NCI-H345 treated with DMSO at 0.1 percent for 48 hours (cell line): ENCODE data around the gene ZNF160.

Experiments
- DNase-seq: peaks from one replicate; lab custom pipeline; 2025; ENCODE audit not compliant: unreplicated experiment; lab: John Stamatoyannopoulos, UW

ZNF160 gene

GRCh38 chr19:53094754-53095575 lies 8.3 kb downstream of the ZNF160 start:
- no peak for DNase-seq

DNA sequence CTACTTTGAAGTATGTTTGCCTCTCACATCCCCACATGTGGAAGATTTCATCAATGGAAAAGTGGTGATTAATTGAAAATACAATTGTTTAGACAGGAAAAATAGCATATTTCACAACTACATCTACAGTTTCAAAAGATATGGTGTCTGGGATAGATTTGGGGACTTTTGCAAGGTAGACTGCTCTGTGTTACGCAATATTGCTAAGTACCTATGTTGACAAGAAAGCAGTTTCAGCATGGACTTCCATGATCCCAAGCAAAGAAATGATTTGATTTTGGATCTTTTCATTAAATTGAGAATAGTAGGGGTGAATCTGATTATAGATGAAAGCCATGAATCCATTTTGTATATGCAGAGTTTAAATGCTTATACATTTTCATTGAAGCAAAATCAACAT lies 10.5 kb downstream of the ZNF160 start:
- no peak for DNase-seq

- DNase-seq = no peak
These were observed 11.6 kb downstream of the ZNF160 start for GRCh38 chr19:53091413-53092254.

GRCh38 chr19:53088091-53088490 lies 15.1 kb downstream of the ZNF160 start:
- no peak for DNase-seq

DNA sequence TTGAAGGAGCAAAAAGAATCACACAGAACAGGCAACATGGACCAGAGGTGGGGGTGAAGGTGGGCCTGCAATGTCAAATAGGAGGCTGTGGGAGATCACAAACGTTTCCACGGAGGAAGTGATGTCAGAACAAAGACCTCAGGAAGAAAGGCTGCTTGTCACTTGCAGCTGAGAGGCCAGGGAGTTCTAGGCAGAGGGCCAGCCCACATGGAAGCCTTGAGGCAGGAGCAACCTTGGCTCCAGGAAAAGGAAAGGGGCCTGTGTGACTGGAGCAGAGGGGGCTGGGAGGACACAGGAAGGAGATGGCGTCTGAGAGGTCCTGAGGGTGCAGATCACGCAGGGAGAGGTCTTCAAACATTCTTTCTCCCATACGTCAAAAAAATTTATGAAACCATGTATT lies 16.3 kb downstream of the ZNF160 start:
- DNase-seq = no peak

GRCh38 chr19:53085496-53085895 lies 17.7 kb downstream of the ZNF160 start:
- no peak for DNase-seq

DNA sequence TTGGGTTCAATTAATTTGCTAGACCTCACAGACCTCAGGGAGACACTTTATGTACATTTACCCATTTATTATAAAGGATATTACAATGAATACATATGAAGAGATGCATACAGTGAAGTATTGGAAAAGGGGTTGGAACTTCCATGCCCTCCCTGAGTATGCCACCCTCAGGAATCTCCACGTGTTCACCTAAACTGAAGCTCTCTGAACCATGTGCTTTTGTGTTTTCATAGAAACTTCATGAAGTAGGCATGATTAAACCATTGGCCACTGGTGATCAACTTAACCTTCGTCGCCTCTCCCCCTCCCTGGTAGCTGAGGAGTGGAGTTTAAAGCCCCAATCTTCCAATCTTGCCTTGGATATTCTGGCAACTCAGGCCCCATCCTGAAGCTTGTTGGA lies 20.3 kb downstream of the ZNF160 start:
- DNase-seq = no peak

DNA sequence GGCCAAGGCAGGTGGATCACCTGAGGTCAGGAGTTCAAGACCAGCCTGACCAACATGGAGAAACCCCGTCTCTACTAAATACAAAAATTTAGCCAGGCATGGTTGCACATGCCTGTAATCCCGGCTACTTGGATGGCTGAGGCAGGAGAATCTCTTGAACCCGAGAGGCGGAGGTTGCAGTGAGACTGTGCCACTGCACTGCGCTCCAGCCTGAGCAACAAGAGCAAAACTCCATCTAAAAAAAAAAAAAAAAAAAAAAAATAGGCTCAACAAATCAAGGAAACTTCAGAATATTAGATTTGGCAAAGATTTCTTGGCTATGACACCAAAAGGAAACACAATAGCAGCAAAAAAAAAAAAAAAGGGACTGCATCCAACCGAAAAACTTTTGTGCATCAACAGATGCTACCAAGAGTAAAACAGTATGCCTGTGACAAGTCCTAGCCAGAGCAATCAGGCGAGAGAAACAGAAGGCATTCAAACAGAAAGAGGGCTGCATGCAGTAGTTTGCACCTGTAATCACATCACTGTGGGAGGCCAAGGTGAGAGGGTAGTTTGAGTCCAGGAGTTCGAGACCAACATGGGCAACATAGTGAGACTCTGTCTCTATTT lies 23.8 kb downstream of the ZNF160 start:
- no peak for DNase-seq

DNA sequence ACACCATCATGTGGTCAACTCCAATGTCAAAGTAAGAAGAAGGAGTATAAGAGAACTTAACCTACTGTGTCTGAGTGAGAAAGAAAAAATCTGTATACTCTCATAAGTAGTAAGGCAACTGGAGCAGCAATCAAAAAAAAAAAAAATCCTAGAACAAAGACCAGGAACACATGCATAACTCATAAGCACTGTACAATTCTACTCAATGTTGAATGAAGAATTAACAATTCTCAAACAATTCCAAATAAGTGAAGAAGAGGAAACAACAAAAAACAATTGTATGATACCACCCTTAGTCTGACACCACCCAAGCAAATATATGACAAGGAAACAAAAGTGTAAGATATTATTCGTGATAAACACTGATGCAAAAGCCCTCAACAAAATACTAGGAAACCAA lies 24.6 kb downstream of the ZNF160 start:
- no peak for DNase-seq

DNA sequence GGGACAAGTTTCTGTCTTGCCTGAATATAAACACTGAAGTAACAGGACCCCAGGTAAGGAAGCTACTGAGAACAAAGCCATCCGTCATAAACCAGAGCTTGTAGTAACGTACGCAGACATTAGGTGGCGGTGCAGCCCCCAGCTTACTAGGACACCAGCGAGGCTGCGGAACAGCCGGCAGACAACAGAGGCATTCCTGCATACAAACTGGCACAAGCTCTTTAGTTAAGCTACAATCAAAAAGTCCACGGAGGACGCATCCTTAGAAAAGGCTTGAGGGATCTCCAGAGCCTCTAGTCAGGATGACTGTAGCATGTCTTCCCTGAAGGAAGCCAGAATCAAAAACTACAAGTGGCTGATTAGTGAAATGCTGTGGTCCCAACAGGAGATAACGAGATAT lies 26.2 kb downstream of the ZNF160 start:
- no peak for DNase-seq

DNA sequence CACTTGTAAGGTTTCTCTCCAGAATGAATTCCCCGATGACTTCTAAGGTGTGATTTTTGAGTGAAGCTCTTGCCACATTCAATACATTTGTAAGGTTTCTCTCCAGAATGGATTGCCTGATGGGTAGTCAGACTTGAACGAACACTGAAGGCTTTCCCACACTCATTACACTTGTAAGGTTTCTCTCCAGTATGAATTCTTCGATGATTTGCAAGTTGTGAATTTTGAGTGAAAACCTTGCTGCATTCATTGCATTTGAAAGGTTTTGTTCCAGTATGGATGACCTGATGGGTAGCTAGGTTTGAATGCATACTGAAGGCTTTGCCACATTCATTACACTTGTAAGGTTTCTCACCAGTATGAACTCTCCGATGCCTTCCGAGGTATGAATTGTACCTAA lies 34.4 kb downstream of the ZNF160 start:
- no peak for DNase-seq

- DNase-seq = no peak
These were observed 35.0 kb downstream of the ZNF160 start for GRCh38 chr19:53068199-53068598.

DNA sequence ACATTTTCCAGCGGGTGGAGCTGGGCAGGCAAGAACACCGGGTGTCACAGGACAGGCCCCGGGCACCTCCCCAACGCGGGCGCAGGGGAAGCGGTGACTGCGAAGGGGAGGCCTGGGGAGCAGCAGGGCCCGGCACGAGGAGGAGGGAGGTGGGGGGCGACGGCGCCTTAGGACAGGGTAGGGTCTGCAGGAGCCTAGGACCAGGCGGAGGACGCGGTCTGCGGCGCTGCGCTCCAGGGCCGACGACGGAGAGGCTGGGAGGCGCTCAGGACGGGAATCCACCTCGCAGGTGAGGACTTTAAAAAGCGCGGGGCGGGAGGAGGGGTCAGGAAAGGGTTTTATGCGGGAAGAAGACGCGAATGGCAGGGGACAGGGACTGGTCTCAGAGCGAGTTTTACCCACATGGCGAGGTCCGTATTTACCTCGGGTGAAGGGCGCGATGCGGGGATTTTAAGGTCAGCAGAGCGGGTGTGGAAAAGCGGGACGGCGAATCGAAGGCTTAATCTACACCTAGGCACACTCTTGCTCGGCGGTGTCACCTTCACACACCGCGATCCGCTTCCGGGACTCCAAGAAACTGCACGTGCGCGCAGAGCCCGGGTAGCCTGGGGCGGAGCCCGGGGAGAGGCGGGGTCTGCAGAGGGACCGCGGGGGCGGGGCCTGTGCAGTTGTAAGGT lies 45.2 kb downstream of the ZNF160 start:
- peak; percentile 7 for DNase-seq

GRCh38 chr19:53055117-53055516 lies 48.1 kb downstream of the ZNF160 start:
- no peak for DNase-seq

GRCh38 chr19:53047379-53047778 lies 55.8 kb downstream of the ZNF160 start:
- DNase-seq = no peak

- no peak for DNase-seq
These were observed 57.7 kb downstream of the ZNF160 start for GRCh38 chr19:53045536-53045935.

DNA sequence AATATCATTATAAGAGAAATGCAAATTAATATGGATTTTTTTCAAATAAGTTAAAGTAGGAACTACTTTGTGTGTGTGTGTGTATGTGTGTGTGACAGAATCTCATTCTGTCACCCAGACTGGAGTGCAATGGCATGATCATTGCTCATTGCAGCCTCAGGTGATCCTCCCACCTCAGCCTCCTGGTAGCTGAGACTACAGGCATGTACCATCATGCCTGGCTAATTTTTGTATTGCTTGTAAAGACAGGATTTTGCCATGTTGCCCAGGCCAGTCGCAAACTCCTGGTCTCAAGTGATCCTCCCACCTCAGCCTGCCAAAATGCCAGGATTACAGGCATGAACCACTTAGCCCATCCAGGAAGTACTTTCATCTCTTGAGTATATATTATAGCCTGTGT lies 61.9 kb downstream of the ZNF160 start:
- no peak for DNase-seq

DNA sequence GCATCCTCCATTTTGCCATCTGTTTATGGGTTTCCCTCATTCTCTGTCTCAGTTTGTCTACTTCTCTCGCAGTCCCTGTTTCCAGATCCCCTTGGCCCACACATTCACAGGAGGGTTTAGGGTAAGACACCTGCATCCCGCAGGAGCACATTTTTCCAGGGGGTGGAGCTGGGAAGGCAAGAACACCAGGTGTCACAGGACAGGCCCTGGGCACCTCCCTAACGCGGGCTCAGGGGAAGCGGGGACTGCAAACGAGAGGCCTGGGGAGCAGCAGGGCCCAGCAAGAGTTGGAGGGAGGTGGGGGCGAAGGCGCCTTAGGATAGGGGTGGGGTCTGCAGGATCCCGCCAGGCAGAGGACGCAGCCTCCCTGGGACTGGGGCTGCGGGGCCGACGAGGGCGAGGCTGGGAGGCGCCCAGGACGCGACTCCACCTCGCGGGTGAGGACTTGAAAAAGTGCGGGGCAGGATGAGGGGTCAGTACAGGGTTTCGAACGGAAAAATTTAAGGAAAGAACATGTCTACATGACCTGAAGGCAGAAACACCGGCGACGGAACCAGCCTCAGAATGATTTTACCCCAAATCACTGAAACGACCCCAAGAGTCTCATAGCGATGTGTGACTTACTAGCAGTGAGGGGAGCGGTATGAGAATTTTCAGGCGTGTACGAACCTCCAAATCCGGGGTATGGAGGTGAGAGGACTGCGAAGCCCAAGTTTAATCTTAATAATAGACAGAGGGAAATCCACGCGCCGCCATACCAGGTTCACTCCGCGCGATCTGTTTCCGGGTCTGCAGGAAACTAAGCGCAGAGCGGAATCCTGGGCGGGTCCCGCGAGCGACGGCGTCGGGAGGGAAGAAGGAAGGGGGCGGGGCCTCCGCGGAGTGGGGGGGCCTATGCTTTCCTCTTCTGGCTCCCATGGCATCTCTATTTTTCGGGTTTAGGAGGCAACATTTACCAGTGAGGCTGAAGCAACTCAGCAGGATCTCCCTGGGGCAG lies 65.8 kb downstream of the ZNF160 start:
- no peak for DNase-seq

DNA sequence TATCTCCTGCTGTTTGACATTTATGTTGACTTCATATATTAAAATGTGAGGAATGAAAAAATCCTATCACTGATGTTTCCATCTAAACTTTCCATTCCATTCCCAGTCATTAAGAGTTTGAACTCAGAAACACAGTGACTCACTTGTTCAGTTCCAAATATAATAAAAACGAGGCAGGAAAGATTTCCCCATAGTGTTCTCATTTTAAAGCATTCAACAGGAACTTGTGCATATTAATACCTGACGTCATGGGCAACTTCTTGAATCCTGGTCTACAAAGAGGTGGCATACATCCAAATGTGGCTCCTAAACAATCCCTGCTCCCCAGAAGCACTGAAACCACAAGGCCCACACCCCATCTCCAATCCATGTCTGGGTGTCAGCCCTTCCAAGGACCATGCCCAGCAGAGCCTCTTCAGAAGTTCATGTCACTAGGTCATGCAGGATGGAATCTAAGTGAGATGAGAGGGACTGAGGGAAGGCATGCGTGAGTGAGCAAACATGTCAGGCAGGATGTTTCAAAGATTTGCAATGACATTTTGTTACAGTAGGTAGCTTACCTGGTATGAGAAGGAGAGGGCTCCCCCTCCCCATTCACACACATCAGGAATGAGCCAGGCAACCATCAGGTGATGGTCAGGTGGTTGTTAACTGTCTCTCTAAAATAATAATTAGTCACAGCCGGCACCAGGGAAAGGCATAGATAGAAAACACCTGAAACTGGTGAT lies 68.1 kb downstream of the ZNF160 start:
- DNase-seq = no peak
